ENCODE results near the gene UACA. TPM values are rescaled to one million over a fixed set of nuclear protein-coding genes. Genes with fewer than 3 reads are reported as not detected.

UACA gene
- total and polyA plus RNA-seq, 9 of the 15 experiments (the other 6 are each of a cell fraction or from before 2014, with no cell fraction given) = 0.06 to 0.33 (median 0.15) TPM; not detected in 5

- H3K4me3 ChIP-seq = no peak overlapping the region
- H3K79me2 ChIP-seq (ENCODE audit: control insufficient read depth, insufficient read depth, low read length) = no peaks in the 10 kb centered on the region
- no peak for DNase-seq (ENCODE audit: extremely low read depth in 1 of 4, low spot score in 3 of 4)
- ATAC-seq = no peak
- ChIA-PET POLR2A (no interaction called here), CTCF (ENCODE audit: low intra/inter-chr PET ratio) (no interaction called here)
- in situ Hi-C loops (cut with MboI) = no loop called here
- H3K36me3 ChIP-seq (ENCODE audit: control insufficient read depth, insufficient read depth, low read length) = no peaks in the 10 kb centered on the region
- H3K9ac ChIP-seq (ENCODE audit: insufficient read depth in 1 of 2, low read depth in 2 of 2, low read length in 2 of 2) = no peak overlapping the region
- intact Hi-C loops (cut with micrococcal nuclease) = no loop called here
- no peaks in the 10 kb centered on the region for H3K9me3 ChIP-seq (replicated peaks; ENCODE audit: control insufficient read depth, insufficient read depth, low read depth, low read length)
- 2% methylated on average over 5 of the region's 5 CpGs for WGBS (ENCODE audit: insufficient coverage, low coverage, missing lambda C conversion rate)
- BruUV-seq (replicated peaks) = no TSS peak
- H3K4me1 ChIP-seq (replicated peaks in 1 of 2; ENCODE audit: control insufficient read depth in 2 of 2, insufficient read depth in 2 of 2, low read length in 2 of 2) = no peaks in the 10 kb centered on the region
- no peaks in the 10 kb centered on the region for H4K20me1 ChIP-seq (replicated peaks; ENCODE audit: control insufficient read depth, insufficient read depth, low read length)
- H3K27ac ChIP-seq (ENCODE audit: extremely low read depth, low read depth, low read length) = no peak overlapping the region
- H3K9me1 ChIP-seq (ENCODE audit: control insufficient read depth, insufficient read depth, low read length) = no peaks in the 10 kb centered on the region
- no peak overlapping the region for H3K4me2 ChIP-seq (ENCODE audit: insufficient read depth, low read length)
- no peak overlapping the region for H2AFZ ChIP-seq (ENCODE audit: low read depth, low read length)
- no peak for TF ChIP-seq ZNF133 (CRISPR knock-in tag; IDR thresholded peaks at IDR 0.05)
- no peak for TF ChIP-seq TBP (optimal IDR thresholded peaks at IDR 0.05; ENCODE audit: low read depth, low read length)
- no peak for TF ChIP-seq ARNT (IDR thresholded peaks at IDR 0.05)
- TF ChIP-seq CBX2 (IDR thresholded peaks at IDR 0.05; ENCODE audit: insufficient read depth, low read length, poor library complexity, severe bottlenecking) = no peak
- TF ChIP-seq KDM4B (IDR thresholded peaks at IDR 0.05; ENCODE audit: borderline replicate concordance in 2 of 2, low read depth in 1 of 2) = no peak
- TF ChIP-seq ZNF239 (CRISPR knock-in tag; IDR thresholded peaks at IDR 0.05) = no peak
- no peak for TF ChIP-seq CBX8 (IDR thresholded peaks at IDR 0.05; ENCODE audit: borderline replicate concordance, extremely low read depth, low read depth, low read length, poor library complexity, severe bottlenecking)
- no peak for TF ChIP-seq TARDBP (IDR thresholded peaks at IDR 0.05)
- no peak for TF ChIP-seq PTTG1 (tag; IDR thresholded peaks at IDR 0.05; ENCODE audit: low read depth)
- no peak for FAIRE-seq
- 0 out of 5 replicates have a peak, but pooled peaks cover 0 to 4% of the 10 kb centered on the region in 2 experiments for H3K27me3 ChIP-seq (ENCODE audit: control insufficient read depth in 2 of 2, insufficient read depth in 2 of 2, low read length in 2 of 2)
Measured at GRCh38 chr15:70710714-70711113, 52.6 kb downstream of the UACA start.

All from K562 (cell line).